A172 (cell line): ENCODE results near the gene EPHA5. TPM values are rescaled to one million over a fixed set of nuclear protein-coding genes. Genes with fewer than 3 reads are reported as not detected.

Experiments used
- DNase-seq: peaks from one replicate; pipeline ENCODE4 v3.0.0-alpha.2; 2015; ENCODE audit warnings: low spot score
- total RNA-seq: library from RNA; depleted of rRNA; stranded (reverse); fragments of >200 nt; shearing (Covaris generic); gene quantifications from 2 replicates; pipeline ENCODE4 v1.2.3, GENCODE V29; 2014; rRNA removed

EPHA5 gene
- total RNA-seq = not detected in 2 replicates

DNA sequence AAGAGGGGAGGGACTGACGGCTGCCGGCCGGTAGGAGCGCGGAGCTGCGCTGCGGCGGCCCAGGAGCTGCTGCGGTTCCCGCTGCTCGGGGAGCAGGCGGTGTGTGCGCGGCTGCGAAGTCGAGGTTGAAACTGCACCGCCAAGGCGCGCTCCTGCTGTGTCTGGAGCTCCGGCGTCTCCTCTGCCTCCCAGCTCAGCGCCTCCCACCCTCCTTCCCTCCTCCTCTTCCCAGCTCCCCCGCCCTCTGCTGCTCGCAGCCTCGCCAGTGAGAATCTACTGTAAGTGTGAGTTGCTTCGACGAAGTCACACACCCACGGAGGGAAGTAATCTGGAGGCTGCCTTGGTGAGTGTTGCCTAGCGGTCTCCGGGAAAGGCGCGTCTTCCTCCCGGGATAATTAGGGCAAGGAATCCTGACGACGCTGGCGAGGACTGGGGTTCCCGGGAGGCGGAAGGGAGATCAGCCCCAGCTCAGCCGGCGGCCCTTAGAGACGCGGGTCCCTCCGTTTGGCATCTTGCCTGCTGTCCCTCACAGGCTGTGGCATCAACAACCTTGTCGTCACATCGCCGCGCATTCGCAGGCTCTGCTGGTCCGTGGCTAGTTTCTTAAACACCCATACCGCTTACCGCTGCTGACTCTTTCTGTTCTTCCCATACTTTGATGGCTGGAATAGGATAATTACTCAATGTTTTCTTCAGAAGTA lies at the start of gene EPHA5:
EPHA5 (minus strand) TSS at position 159 of the 701 bp plus-strand sequence. CDS start 747 bp downstream, outside the sequence.
- DNase-seq = peak; percentile 24

- DNase-seq = no peak
These were observed 49.3 kb upstream of the EPHA5 start for GRCh38 chr4:65719635-65720034.

- DNase-seq = no peak
These were observed 28.3 kb upstream of the EPHA5 start for GRCh38 chr4:65698631-65699030.

DNA sequence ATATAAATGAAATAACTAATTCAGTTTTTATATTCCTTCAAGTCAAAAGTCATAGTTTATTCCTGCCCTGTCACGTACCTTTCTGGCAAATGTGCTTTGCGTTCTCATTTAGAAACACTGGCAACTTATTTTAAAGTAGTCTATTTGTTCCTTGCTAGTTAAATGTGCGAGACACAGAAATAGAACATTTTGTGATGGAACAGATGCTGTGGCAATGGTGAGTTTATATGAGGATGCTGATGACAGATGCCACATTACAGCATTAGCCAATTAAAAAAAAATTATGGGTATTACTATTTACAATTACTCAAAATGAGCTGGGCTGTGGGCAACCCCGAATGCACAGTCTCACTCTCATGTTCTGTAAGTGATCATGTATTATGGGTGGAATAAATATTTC lies 26.1 kb upstream of the EPHA5 start:
- DNase-seq = no peak

DNA sequence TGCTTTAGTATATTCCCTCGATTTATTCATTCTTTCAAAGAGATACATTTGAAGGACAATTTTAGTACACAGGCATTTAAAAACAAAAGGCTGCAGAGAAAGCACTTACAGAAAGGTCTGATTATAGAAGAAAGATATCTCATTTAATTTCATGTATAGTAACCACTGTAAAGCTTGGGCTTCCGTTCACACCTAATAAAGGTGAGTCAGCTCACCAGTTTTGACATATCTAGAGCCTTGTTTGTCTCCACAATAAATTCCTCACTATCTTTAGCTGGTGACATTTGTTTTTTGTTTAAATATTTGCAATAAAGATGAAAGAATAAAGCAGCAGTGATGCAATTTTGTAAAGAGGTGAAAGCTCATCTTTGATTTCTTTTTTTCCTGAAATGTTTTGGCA lies 1.1 kb upstream of the EPHA5 start:
- DNase-seq = no peak

- no peak for DNase-seq
These were observed 314 bp downstream of the EPHA5 start for GRCh38 chr4:65670020-65670330.

- no peak for DNase-seq
These were observed 924 bp downstream of the EPHA5 start for GRCh38 chr4:65669111-65670019.

GRCh38 chr4:65668201-65669089 lies 1.8 kb downstream of the EPHA5 start:
- no peak for DNase-seq

DNA sequence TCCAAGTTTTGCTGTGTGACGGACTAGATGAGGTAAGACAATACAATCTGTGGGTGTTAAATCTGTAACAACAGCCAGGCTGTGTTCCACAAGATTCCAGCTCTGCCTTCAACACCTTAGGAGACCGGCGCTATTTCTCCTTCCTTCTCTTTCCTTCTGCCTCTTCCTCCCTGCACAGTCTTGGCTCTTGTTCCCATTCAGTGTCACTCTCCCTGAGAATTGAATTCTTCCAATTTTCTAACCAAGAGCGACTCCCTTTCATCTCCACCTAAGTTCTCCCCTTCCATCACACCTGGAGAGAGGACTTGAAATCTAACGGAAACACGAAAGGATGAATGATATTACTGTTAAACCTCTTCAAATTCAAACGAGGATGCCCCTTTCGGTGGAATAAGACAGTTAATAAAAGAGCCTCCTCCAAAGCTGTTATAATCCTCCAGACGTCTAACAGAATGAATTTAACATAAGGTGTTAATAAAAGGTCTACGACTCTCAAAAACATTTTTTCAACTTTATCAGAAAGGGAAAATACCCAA lies 2.7 kb downstream of the EPHA5 start:
- DNase-seq = no peak

DNA sequence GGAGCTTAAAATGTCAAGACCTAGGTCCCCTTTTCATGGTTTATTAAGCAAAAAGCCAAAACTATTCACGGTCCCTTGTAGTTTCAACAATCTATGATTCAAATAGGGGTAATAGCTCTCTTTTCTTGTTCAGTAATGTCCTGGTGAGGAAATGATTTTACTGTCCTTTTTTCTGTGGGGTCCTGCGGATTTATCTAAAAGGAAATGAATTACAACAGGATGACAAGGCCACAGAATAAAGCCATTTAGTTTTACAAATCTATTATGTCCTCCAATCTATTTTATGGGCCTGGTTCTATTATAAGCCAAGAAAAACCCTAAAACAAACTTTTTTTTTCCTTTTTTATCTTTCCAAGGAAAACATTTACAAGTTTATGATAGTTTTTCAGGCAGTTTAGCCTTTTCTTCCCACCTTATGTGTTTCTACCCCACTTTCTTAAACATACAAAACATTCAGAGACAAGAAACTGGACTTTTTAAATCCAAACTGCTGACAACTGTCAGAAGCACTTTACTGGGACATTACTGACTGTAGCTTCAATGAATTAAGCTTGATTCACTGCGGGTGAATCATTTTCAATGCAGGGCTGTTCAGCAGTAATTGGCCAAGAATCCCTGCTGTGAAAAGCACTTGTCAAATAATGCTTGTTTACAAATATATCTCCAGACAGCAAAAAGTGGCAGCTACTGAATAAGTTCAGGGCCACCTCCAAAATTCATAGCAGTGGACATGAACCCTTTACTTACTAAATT lies 4.3 kb downstream of the EPHA5 start:
- DNase-seq = peak; percentile 38

DNA sequence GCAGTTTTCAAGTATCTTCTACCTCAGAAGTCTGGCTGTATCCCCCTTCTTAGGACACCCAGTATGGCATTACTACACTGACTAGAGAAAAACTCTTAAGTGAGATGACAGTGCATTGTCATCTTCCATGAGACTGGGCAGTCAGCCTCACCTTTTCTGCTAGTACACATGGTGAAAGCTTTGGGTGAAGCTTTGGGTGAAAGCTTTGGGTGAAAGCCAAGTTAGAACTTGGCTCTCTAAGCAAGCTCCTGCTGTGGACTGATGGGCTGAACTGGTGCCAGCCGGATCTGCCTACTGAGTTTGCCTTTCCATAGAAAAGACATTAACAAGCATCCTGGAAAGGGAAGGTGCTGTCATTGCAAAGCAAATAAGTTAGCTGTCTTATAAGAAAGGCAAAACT lies 8.8 kb downstream of the EPHA5 start:
- peak; percentile 14 for DNase-seq

DNA sequence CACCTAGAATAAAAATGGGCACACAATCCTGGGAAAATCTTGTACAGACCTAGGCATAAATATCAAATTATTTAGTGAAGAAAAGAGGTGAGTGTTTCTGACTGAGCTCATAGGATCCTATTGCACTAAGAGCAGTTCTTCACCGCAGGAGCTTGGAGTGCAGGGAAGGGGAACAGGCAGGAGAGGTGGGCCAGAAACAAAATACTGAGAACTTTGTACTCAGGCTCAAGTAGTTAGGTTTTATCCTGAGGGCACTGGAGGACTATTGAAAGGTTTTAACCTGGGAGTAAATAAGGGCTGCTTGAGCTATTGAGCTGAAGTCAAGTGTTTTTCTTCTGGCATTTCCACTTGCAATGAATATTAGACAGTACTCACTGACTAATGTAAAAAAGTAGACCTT lies 12.2 kb downstream of the EPHA5 start:
- DNase-seq = no peak

GRCh38 chr4:65656008-65656407 lies 14.3 kb downstream of the EPHA5 start:
- DNase-seq = no peak

DNA sequence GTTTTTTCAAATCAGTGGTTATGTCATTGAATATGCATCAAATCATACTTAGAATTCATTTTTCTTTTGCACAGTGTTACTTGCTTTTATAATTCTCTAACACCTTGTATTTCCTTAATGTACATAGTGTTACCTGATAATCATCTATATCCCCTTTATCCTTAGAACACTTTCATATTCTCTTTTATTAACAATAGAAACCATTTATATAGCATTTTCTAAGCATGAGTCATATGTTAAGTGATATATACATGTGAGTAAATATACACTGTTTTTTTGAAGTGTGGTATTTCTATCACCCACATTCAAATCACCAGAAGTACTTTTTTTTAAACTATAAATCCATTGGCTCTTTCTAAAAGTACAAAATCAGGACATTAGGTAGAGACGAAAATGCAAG lies 15.3 kb downstream of the EPHA5 start:
- DNase-seq = no peak

- no peak for DNase-seq
These were observed 16.4 kb downstream of the EPHA5 start for GRCh38 chr4:65653740-65654361.

GRCh38 chr4:65651751-65652150 lies 18.5 kb downstream of the EPHA5 start:
- DNase-seq = no peak

DNA sequence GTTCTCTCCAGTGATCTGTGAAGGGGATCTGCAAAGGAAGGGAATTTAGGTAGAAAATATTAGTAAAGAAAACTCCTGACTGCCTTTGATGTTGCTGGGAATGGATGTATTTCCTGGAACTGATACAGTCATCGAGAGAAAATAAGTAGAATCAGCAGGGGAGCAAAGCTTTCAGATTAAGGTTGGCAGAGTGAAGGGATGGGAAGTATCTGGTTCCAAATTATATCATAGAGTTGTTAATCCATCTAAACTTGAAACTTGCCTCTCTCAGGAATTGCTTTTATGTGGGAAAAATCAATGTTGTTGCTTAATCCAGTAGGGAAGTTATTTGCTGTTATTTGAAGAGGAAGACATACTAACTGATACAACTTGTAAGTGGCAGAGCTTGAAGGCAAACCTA lies 19.3 kb downstream of the EPHA5 start:
- no peak for DNase-seq

GRCh38 chr4:65646136-65646535 lies 24.2 kb downstream of the EPHA5 start:
- no peak for DNase-seq

- no peak for DNase-seq
These were observed 25.1 kb downstream of the EPHA5 start for GRCh38 chr4:65645185-65645584.

DNA sequence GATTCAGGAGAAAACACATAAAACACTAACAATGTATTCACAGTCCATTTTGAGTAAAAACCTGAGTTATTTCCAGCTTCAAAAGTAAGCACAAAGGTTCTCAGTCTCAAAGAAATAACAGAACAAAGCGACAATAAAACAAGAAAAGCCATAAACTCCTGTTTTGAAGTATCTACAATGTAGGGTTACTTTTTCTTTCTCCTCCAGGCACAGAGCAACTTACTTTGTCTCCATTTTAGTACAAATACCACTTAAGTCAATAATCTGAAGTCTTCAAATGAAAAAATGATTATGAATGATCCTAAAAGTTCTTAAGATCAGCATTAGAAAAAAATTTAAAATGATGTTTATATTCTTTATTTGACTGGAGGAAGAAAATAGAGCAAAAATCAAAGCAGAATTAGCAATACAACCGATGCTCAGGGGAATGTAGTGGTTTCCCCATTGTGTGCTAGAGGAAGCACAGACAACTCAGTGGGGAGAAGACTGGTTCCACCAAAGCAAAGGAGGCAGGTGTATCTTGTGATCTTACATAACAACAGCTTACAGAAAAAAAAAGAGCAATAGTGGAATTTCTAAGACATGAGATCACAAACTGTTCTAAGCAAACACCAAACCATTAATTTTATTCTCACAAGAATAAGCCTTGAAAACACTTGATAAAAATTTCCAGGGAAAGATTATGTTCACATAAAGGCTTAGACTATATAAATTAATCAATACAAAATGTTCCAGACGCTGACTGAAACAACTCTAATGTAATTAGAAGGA lies 35.1 kb downstream of the EPHA5 start:
- DNase-seq = no peak
